ENCODE data around the gene ADAM21. TPM values are rescaled to one million over a fixed set of nuclear protein-coding genes. Genes with fewer than 3 reads are reported as not detected.
"Not testable (repeated sequence)": the region's sequence is repeated elsewhere in the genome, so short reads cannot be mapped to it uniquely, and the experiment has no call there.

The ADAM21 gene
- total RNA-seq, 1 donor from 2014 or later = 0.17 TPM

DNA sequence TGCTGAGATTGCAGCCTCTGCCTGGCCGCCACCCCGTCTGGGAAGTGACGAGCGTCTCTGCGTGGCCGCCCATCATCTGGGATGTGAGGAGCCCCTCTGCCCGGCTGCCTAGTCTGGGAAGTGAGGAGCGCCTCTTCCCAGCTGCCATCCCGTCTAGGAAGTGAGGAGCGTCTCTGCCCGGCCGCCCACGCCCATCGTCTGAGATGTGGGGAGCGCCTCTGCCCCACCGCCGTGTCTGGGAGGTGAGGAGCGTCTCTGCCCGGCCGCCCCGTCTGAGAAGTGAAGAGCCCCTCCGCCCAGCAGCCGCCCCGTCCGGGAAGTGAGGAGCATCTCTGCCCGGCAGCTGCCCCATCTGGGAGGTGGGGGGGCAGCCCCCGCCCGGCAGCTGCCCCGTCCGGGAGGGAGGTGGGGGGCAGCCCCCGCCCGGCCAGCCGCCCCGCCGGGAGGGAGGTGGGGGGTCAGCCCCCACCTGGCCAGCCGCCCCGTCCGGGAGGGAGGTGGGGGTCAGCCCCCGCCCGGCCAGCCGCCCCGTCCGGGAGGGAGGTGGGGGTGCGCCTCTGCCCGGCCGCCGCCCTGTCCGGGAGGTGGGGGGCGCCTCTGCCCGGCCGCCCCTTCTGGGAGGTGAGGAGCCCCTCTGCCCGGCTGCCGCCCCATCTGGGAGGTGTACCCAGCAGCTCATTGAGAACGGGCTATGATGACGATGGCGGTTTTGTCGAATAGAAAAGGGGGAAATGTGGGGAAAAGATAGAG, 25.6 kb downstream of the ADAM21 start:
- DNase-seq = not testable (repeated sequence)

DNA sequence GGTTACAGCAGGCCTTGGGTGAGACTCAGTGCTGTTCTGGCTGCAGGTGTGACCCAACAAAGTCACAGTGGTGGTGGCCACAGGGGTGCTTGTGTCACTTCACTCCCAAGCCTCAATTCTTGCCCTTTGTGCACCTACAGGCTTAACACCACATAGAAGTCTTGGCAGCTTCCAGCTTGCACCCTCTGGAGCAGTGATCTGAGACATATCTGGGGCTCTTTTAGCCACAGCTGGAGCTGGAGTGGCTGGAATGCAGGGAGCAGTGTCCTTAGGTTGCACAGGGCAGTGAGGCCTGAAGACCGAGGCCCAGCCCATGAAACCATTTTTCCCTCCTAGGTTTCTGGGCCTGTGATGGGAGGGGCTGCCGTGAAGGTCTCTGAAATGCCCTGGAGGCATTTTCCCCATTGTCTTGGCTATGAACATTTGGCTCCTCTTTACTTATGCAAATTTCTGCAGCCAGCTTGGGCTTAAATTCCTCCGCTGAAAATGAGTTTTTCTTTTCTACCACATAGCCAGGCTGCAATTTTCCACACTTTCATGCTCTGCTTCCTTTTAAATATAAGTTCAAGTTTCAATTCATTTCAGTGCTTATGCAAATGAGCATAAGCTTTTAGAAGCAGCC, 37.7 kb downstream of the ADAM21 start:
- DNase-seq = no peak

DNA sequence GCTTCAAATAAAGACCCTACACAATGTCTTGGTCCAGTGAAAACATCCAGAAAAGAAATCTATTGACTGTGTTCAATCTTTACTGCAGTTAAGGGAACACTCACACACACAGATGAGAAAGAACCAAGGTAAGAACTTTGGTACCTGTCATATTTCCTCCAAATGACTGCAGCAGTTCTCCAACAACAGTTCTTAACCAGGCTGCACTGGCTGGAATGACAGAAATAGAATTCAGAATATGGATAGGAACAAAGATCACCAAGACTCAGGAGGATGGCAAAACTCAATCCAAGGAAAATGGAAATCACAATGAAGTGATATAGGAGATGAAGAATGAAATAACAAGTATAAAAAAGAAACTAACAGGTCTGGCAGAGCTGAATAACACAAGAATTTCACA, 46.2 kb downstream of the ADAM21 start:
- DNase-seq = no peak

Other genes with a start within 250 kb of the ADAM21 start
- 41.0 and 71.0 TPM in 2 replicates for gene COX16, start 92.5 kb upstream of the ADAM21 start, total RNA-seq
- gene SYNJ2BP, start 35.1 kb upstream of the ADAM21 start, total RNA-seq = 20.1 and 29.1 TPM in 2 replicates
- gene ADAM20, start 82.8 kb downstream of the ADAM21 start, total RNA-seq = 0.37 and 1.5 TPM in 2 replicates
- gene MED6, start 148.5 kb downstream of the ADAM21 start, total RNA-seq = 32.8 and 35.8 TPM in 2 replicates
- gene TTC9, start 189.7 kb downstream of the ADAM21 start, total RNA-seq = 0.23 and 0.34 TPM in 2 replicates